ENCODE data around the gene SLC49A3. TPM values are rescaled to one million over a fixed set of nuclear protein-coding genes. Genes with fewer than 3 reads are reported as not detected.

Gene SLC49A3
- total and polyA plus RNA-seq, 8 donors = 2.7 to 18.8 (median 10.4) TPM

- peaks cover 0 to 9% (median 8%) of the 10 kb centered on the region in 4 donors for H3K36me3 ChIP-seq
- intact Hi-C loops (cut with DNase I; ENCODE audit: low total_unique reads) = no loop called here
- H3K4me3 ChIP-seq = no peak overlapping the region
- H3K27ac ChIP-seq = no peak overlapping the region
- no peaks in the 10 kb centered on the region for H3K9me3 ChIP-seq
- 92 to 95% (median 94%) methylated on average over 27 to 37 of the region's 37 CpGs for WGBS, 5 donors
- H3K27me3 ChIP-seq = peaks cover 0 to 14% (median 0%) of the 10 kb centered on the region in 3 donors
- no peak for TF ChIP-seq POLR2AphosphoS5 (IDR thresholded peaks at IDR 0.05)
- TF ChIP-seq POLR2A (IDR thresholded peaks at IDR 0.05) = no peak
- TF ChIP-seq CTCF (IDR thresholded peaks at IDR 0.05) = no peak
- no peak for TF ChIP-seq EP300 (IDR thresholded peaks at IDR 0.05)
- peaks cover 44 to 71% (median 64%) of the 10 kb centered on the region in 4 donors for H3K4me1 ChIP-seq
- DNase-seq = peak in 1 of 2 donors; percentile 7
Observed at GRCh38 chr4:685679-686412, 3.1 kb downstream of the SLC49A3 start.

GRCh38 chr4:684623-685327, 4.2 kb downstream of the SLC49A3 start:
- DNase-seq = peak in 1 of 2 donors; percentile 10
- H3K4me1 ChIP-seq = peaks cover 46 to 72% (median 70%) of the 10 kb centered on the region in 4 donors
- no peak for TF ChIP-seq CTCF (IDR thresholded peaks at IDR 0.05)
- TF ChIP-seq POLR2A (IDR thresholded peaks at IDR 0.05) = no peak
- TF ChIP-seq EP300 (IDR thresholded peaks at IDR 0.05) = no peak
- no peak for TF ChIP-seq POLR2AphosphoS5 (IDR thresholded peaks at IDR 0.05)

GRCh38 chr4:683982-684622, 4.8 kb downstream of the SLC49A3 start:
- Histone ChIP-seq H3K4me1 (peaks cover 39 to 66% (median 63%) of the 10 kb centered on the region in 4 donors), H3K4me3 (no peak overlapping the region), H3K27ac (peak overlapping the region in 1 of 5 donors; percentile 4), H3K27me3 (peaks cover 0 to 29% (median 0%) of the 10 kb centered on the region in 3 donors), H3K36me3 (peaks cover 0 to 9% (median 8%) of the 10 kb centered on the region in 4 donors), H3K9me3 (no peaks in the 10 kb centered on the region)
- peak; percentile 74 to 88 for DNase-seq
- TF ChIP-seq POLR2A (IDR thresholded peaks at IDR 0.05) (no peak), POLR2AphosphoS5 (IDR thresholded peaks at IDR 0.05) (peak in 1 of 3 donors; percentile 22), CTCF (IDR thresholded peaks at IDR 0.05) (peak in 5 of 7 experiments; percentile 39 to 66 (median 51))
- 41 to 75% (median 52%) methylated on average over 12 to 19 of the region's 19 CpGs for WGBS, 5 donors
- intact Hi-C loops (cut with DNase I; ENCODE audit: low total_unique reads) = no loop called here

More at GRCh38 chr4:684623-685327, 4.2 kb downstream of the SLC49A3 start:
- Histone ChIP-seq H3K4me3 (no peak overlapping the region), H3K36me3 (peaks cover 0 to 9% (median 8%) of the 10 kb centered on the region in 4 donors), H3K27me3 (peaks cover 0 to 23% (median 0%) of the 10 kb centered on the region in 3 donors), H3K9me3 (no peaks in the 10 kb centered on the region), H3K27ac (no peak overlapping the region)
- intact Hi-C loops (cut with DNase I; ENCODE audit: low total_unique reads) = no loop called here
- 73 to 83% (median 79%) methylated on average over 9 to 21 of the region's 21 CpGs for WGBS, 5 donors

All from stomach (tissue), 9 donors.